CD4-positive, alpha-beta T cell treated with Interleukin-1 beta for 1 hour (primary cell): ENCODE results near the gene OR2V2.
"Not testable (repeated sequence)": the region's sequence is repeated elsewhere in the genome, so short reads cannot be mapped to it uniquely, and the experiment has no call there.

ENCODE experiments used
- DNase-seq, 2 donors: peaks; one replicate each; pipeline ENCODE4 v3.0.0-alpha.2; 2020 to 2022

Gene OR2V2, protein sequence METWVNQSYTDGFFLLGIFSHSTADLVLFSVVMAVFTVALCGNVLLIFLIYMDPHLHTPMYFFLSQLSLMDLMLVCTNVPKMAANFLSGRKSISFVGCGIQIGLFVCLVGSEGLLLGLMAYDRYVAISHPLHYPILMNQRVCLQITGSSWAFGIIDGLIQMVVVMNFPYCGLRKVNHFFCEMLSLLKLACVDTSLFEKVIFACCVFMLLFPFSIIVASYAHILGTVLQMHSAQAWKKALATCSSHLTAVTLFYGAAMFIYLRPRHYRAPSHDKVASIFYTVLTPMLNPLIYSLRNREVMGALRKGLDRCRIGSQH

DNA sequence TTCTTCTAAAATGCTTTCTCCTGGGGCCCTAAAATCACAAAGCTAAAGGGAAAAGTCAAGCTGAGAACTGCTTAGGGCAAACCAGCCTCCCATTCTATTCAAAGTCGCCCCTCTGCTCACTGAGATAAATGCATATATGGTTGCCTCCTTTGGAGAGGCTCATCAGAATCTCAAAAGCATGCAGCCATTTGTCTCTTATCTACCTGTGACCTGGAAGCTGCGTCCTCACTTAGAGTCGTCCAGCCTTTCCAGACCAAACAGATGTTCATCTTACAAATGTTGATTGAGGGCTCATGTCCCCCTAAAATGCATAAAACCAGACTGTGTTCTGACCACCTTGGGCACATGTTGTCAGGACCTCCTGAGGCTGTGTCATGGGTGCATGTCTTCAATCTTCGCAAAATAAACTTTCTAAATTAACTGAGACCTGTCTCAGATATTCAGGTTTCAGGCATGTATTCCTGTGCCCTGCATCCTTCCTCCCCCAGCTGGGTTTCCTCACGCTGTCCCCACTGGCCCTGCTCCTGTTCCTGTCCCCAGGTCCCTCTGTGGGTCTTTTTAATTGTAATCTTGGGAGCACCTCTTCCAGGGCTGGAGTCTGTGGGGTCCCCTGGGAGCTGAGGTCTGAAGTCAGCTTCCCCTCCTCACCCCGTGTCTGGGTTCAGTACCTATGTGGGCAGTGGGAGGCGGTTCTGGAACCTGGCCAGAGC is at the start of gene OR2V2:
Gene OR2V2, plus strand, starts transcription at position 660 of the 710 bp plus-strand sequence. CDS start 7,357 bp downstream, outside the sequence.
- not testable (repeated sequence) for DNase-seq

DNA sequence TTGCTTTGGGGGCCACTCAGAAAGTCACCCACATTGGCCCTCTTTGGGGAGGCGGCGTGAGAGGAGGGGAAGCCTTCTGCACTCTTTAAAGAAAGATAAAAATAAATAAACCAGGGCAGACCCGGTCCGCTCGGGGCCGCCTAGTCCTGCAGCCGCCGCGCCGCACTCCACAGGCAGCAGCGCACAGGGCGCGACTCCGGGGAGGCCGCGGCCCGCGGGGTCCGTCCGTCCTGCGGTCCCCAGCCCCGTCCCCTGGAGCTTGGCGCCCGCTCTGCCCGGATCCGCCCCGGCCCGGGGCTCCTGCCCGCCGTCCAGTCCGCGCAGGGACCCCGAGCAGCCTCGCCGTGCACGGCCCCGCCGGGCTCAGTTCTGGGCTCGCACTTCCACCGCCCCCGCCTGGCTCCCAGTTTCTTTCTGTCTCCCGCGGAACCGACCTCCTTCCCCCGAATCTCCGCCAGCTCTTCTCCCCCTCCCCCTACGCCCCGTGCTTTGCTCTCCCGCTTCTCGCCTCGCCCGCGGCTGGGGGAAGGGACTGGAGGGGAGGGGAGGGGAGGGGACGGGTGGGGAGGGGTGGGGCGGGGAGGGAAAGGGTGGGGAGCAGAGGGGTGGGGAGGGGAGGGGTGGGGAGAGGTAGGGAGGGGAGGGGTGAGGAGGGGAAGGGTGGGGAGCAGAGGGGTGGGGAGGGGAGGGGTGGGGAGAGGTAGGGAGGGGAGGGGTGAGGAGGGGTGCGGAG is 49.5 kb upstream of the OR2V2 start:
- not testable (repeated sequence) for DNase-seq

DNA sequence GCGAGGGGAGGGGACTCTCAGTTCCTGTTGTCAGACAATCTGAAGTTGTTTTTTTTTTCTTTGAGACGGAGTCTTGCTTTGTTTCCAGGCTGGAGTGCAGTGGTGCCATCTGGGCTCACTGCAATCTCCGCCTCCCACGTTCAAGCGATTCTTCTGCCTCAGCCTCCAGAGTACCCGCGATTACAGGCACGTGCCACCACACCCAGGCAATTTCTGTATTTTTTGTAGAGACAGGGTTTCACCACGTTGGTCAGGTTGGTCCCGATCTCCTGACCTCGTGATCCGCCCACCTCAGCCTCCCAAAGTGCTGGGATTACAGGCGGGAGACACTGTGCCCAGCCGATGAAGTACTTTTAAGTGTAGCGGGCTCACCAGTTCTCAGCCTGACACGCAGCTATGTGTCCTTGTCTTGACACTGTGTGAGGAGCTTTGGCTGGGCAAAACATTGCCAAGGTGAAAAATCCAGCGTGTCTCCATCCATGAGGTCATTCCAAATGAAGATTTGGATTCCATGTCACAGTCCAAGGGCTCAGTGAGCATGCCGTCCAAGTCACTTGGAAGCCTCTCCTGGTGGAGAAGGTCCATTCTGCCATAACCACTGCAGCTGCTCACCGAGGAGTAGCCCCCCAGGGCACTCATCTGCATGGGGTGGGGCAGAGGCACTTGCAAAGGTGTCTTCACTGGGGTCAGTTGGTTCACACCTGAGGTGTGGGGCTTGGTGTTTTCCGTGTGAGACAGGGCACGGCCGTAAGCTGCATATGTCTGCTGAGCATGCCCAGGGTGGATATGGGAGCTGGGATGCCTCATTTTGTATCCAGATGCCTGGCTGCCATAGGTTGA is 48.4 kb upstream of the OR2V2 start:
- no peak for DNase-seq

DNA sequence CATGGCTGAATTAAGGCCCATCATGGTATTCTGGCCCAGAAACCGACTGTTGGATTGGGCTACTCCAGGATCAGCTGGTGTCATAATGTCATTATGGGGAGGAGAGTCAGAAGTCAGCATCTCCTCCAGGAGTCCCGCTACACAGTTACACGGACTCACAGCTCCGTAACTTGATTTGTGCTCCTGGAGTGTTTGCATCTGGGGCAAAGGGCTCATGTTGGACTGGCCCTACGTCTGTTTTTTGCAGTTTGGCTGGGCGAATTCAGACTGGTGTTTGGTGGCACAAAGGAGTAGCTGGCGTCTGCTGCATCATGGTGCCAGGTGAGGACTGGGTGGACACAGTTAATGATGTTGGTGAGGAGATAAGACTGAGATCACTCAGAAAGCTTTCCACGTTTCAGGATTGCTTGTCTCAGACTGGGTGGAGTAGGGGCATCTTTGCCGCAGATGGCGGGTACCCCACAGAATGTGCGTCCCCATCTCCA is 47.7 kb upstream of the OR2V2 start:
- DNase-seq, result no peak

DNA sequence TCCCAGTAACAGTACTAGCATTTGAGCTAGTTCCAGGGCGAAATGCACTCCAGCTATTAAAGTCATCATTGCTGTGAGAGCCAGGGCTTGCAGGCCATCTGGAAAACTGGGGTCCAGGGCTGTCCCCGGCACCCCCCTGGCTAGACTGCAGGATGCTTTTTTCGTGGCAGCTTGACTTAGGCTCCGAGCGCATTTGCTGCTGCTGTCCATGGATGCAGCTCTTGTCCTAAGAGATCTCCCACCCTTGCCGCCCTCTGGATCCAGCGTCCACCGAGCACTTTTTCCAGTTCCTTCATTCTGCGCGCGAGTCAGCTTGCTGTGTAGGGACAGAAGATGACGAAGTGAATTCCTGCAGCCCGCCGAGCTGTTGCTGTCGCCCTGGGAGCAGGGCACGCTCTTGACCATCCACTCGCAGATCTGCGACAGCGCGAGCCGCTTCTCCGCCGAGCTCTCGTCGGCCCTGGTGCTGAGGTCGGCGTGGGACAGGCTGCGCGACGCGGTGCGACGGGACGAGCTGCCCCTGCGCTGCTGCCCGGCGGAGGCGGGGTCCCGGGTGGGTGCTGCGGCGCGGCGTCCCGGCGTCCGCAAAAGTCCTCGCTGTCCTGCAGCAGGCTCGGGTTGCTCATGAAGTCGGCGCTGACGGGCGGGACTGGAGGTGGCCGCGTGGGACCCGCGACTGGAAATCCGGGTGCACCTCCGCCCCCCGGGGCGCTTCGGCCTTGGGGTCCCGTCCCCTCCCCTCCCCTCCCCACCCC is 47.1 kb upstream of the OR2V2 start:
- DNase-seq, result no peak

DNA sequence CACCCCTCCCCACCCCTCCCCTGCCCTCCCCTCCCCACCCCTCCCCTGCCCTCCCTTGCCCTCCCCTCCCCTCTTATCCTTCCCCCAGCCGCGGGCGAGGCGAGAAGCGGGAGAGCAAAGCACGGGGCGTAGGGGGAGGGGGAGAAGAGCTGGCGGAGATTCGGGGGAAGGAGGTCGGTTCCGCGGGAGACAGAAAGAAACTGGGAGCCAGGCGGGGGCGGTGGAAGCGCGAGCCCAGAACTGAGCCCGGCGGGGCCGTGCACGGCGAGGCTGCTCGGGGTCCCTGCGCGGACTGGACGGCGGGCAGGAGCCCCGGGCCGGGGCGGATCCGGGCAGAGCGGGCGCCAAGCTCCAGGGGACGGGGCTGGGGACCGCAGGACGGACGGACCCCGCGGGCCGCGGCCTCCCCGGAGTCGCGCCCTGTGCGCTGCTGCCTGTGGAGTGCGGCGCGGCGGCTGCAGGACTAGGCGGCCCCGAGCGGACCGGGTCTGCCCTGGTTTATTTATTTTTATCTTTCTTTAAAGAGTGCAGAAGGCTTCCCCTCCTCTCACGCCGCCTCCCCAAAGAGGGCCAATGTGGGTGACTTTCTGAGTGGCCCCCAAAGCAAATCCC is 46.2 kb upstream of the OR2V2 start:
- DNase-seq, result not testable (repeated sequence)

DNA sequence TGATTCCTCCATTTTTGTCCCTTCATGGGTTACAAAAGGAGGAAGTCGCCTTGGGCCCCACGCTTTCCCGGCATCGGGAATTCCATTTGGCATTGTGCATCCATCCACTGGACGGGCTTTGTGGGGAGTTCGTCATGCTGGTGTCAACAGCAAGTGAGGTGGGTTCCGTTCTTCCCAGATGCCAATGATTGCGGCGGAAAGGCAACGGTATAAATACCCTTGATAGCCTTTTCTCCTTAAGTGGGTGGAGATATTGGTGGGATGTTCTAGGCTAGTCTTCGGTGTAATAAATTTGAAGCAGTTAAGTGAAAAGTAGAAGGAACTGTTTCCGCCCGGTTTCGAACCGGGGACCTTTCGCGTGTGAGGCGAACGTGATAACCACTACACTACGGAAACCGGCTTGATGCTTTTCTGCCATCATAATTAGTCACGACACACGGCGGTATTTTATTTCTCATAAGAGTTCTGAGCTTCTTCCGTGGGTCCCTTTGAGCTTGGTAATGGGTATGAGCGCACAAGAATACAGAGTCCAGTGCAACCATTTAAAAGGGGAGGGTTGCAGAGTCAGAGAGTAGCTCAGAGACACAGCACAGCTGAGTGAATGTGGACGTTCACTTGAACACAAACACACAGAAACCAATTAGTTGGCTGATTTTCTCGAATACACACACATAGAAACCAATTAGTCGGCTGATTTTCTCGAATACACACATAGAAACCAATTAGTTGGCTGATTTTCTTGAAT is 45.3 kb upstream of the OR2V2 start:
- DNase-seq, result not testable (repeated sequence)

DNA sequence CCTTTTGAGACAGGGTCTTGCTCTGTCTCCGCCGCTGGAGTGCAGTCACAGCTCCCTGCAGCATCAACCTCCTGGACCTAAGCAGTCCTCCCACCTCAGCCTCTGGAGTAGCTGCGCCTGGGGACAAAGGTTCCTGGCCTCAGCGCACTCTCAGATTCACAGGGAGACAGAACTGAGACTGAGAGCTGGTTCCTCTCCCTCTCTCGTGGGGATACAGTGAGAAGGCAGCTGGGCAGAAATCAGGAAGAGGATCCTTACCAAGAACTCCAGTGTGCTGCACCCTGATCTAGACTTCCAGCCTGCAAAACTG is 43.2 kb upstream of the OR2V2 start:
- DNase-seq, result not testable (repeated sequence)

DNA sequence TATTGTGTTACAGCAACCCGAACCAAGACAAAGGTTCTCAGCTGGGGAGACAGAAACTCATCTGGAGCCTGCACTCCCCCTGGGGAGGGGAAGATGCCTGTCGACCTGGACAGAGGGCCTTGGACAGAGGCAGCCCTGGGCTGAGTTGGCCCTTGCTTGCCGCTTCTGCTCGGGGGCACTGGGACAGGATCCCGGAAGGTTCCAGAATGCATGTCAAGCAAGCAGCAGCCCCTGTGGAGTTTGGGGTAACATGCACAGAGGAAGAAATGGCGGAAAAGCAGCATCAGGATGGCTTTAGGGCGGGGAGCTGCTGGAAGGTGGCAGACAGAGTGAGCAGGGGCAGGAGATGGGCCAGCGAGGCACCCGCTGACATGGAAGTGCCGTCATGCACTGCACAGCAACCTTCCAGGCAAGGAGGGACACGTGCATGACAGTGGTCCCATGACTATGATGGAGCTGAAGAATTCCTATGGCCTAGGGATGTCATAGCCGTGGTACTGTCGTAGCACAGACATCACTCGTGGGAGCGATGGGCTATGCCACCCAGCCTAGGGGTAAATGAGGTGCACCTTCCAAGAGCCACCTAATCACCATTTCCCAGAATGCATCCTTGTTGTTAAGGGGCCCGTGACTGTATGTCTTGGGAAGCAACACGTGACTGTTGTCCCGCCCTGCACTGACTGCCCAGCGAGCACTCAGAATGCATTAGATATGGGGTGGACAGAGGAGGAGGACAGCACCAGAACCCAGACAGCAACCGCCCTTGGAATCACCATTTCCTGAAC is 42.6 kb upstream of the OR2V2 start:
- DNase-seq, result not testable (repeated sequence)

DNA sequence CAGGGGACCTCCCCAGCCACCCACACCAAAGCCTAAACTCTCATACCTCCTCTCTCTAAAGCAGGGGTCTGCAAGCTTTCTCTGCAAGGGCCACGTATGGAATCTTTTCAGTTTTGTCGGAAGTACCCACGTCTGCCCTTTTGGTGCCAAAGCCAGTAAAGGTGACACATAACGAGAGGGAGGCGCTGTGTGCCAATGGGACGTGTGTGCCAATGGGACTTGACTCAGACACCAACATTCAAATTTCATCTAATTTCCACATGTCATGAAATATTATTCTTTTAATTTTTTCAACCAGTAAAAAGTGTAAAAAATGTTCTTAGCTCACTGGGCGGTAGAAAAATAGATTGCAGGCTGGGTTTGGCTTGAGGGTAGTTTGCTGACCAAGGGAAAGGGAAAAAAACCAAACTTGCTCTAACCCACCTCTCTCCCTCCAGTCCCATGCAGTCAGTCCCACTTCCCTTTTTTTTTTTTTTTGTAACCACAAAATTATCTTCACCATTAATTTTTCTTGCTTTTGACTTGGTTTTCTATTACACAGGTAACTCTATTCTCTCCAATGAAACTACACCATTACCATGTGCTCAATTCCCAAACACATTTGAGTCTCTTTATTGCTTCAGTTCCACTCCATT is 41.9 kb upstream of the OR2V2 start:
- DNase-seq, result no peak

DNA sequence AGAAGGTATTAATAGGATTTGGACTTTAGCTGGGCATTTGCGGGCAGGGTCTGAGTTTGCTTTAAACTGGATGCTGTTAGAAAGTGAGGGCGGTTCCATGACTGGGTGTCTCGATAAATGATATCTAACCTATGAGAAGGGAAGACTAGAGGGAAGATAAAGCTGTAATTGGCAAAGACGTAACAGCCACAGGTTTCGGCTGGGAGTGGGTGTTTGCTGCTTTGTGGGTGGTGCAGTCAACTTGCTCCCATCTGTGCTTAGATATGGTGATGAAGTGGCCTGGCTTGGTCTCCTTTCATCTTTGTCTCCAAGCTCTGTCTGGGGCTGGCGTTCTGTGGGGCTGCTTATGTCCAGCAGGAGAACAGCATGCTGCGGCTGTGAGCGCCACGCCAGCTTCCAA is 39.7 kb upstream of the OR2V2 start:
- DNase-seq, result no peak

DNA sequence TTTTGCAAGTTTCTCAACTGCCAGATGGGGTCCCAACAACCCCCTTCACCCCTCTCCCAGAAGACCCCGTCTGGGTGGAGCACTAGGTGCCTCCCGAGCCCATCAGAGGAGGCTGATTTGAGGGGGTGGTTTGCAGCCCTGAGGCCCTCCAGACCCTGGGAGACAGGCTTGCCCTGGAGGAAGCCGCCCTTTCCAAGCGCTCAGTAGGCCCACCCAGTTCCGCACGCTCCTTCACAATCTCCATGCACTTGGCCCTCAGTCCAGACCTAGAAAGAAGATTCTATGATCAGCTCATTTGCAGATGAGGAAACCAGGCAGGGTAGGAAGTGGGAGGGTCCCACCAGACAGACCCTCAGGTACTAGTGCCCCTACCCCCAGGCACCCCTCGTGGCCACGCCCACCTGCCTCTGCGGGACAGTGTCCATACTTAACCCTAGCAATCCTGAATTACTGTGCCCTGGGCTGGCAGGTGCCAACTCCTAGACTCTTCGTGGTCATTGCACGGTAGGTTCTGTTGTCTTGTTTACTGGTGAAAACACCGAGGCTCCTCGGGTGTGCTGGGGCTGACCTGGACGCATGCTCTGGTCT is 38.7 kb upstream of the OR2V2 start:
- no peak for DNase-seq

DNA sequence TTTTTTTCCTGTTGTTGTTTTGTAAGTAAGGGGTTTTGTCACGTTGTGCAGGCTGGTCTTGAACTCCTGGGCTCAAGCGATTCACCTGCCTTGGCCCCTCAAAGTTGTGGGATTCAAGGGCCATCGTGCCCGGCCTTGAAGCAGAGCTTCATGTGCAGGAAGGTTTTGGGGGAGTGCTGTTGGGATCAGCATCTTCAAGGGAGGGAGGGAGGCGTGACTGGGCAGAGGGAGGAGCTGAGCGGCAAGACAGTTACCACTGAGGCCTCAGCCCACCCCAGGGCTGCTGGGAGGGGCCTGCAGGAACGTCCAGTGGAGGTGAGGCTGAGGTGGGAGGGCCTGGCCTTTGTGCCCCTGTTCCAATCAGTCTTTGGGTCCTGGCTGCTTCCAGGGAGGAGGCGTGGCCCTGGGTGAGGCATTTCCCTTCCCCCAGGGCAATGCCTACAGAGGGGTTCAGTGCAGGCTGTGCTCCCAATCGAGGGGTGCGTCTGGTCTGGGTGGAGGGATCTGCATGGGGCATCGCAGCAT is 37.8 kb upstream of the OR2V2 start:
- no peak for DNase-seq

DNA sequence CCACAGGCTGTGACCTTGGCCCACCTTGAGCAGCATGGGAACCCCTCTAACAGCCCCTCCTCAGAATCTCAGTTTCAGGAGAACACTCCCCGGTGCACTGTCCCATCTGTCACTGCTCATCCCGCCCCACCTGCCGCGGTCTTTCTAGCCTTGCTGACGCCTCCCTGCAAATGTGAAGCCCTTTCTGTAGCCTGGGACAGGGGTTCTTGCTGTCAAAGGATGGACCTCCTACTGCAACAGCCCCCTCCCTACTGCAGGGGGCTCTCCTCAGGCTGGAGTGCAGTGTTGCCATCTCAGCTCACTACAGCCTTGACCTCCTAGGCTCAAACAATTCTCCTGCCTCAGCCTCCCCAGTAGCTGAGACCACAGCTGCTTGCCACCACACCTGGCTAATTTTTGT is 36.4 kb upstream of the OR2V2 start:
- DNase-seq, result no peak

DNA sequence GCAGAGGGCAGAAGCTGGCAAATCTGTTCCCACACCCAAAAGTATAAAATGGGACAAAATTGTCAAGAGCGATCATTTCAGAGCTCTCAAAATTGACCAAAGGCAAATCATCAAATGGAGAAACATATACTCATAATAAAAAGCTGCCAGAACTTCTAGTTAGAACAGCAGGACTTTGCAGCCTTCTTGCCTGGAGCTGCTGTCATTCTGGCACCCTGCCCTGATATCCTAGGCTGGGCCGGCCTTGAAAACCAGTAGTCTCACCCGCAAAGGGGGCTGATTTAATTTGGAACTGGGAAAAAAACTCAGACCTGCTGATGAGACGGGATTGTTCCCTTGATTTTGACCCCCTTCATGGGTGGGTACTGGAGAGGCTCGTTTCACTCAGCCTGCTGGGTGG is 34.9 kb upstream of the OR2V2 start:
- no peak for DNase-seq

DNA sequence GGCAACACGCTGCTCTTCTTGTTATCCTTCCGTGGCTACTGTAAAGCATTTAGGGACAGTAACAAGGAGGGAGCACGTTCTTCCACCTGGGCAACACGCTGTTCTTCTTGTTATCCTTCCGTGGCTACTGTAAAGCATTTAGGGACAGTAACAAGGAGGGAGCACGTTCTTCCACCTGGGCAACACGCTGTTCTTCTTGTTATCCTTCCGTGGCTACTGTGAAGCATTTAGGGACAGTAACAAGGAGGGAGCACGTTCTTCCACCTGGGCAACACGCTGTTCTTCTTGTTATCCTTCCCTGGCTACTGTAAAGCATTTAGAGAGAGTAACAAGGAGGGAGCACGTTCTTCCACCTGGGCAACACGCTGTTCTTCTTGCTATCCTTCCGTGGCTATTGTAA is 33.8 kb upstream of the OR2V2 start:
- not testable (repeated sequence) for DNase-seq

DNA sequence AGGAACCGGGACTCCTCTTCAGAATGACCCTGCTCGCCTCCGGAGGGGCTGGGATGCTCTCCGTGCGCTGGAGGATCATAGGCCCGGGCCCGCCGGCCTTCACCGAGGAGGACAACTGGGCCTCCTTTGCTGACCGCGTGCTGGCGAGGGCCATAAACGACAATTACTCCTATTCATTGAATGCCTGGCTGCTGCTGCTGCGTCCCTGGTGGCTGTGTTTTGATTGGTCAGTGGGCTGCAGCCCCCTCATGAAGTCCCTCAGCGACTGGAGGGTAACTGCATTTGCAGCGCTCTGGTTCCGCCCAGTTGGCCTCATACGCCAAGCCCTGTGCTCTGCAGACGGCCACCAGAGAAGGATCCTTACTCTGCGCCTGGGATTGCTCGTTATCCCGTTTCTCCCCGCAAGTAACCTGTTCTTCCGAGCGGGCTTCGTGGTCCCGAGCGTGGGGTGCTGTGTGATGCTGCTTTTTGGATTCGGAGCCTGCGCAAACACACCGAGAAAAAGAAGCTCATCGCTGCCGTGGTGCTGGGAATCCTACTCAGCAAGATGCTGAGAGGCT is 33.0 kb upstream of the OR2V2 start:
- no peak for DNase-seq
